Measurements from ENCODE around the gene PCED1B.

The PCED1B gene

GRCh38 chr12:47123730-47124129 lies 44.3 kb downstream of the PCED1B start:
- DNase-seq: no peak

- DNase-seq: no peak
These were observed 45.0 kb downstream of the PCED1B start for GRCh38 chr12:47124451-47124850.

GRCh38 chr12:47126246-47126645 lies 46.8 kb downstream of the PCED1B start:
- DNase-seq: no peak

GRCh38 chr12:47131011-47131410 lies 51.6 kb downstream of the PCED1B start:
- no peak for DNase-seq

GRCh38 chr12:47134005-47134404 lies 54.6 kb downstream of the PCED1B start:
- DNase-seq: no peak

GRCh38 chr12:47135578-47135977 lies 56.2 kb downstream of the PCED1B start:
- DNase-seq: no peak

GRCh38 chr12:47139000-47139681 lies 59.7 kb downstream of the PCED1B start:
- DNase-seq: no peak

GRCh38 chr12:47141459-47141858 lies 62.0 kb downstream of the PCED1B start:
- no peak for DNase-seq

GRCh38 chr12:47144769-47145168 lies 65.3 kb downstream of the PCED1B start:
- peak in 1 of 5 experiments; percentile 22 for DNase-seq

GRCh38 chr12:47145188-47145587 lies 65.8 kb downstream of the PCED1B start:
- DNase-seq: peak in 1 of 5 experiments; percentile 67

- no peak for DNase-seq
These were observed 68.3 kb downstream of the PCED1B start for GRCh38 chr12:47147739-47148138.

- DNase-seq: no peak
These were observed 69.7 kb downstream of the PCED1B start for GRCh38 chr12:47149146-47149545.

- no peak for DNase-seq
These were observed 72.7 kb downstream of the PCED1B start for GRCh38 chr12:47152095-47152494.

- peak in 1 of 5 experiments; percentile 30 for DNase-seq
These were observed 76.2 kb downstream of the PCED1B start for GRCh38 chr12:47155457-47156166.

- DNase-seq: peak in 1 of 5 experiments; percentile 46
These were observed 76.8 kb downstream of the PCED1B start for GRCh38 chr12:47156167-47156736.

- DNase-seq: no peak
These were observed 79.4 kb downstream of the PCED1B start for GRCh38 chr12:47158792-47159191.

GRCh38 chr12:47159348-47159747 lies 79.9 kb downstream of the PCED1B start:
- DNase-seq: no peak

GRCh38 chr12:47160316-47161244 lies 81.2 kb downstream of the PCED1B start:
- no peak for DNase-seq

GRCh38 chr12:47164116-47164515 lies 84.7 kb downstream of the PCED1B start:
- no peak for DNase-seq

GRCh38 chr12:47164724-47165439 lies 85.5 kb downstream of the PCED1B start:
- DNase-seq: no peak

GRCh38 chr12:47165934-47166333 lies 86.5 kb downstream of the PCED1B start:
- DNase-seq: no peak

- no peak for DNase-seq
These were observed 86.9 kb downstream of the PCED1B start for GRCh38 chr12:47166365-47166764.

Data from T-helper 2 cell (primary cell).